OCI-LY7 (cell line): ENCODE measurements around the gene SLC19A1. TPM values are rescaled to one million over a fixed set of nuclear protein-coding genes. Genes with fewer than 3 reads are reported as not detected.

Experiments used
- BruUV-seq: library from RNA; stranded (reverse); fragments of 400-500 nt; replicated peaks from 2 replicates; lab custom pipeline; 2021; lab: Mats Ljungman, UMichigan
- CTCF ChIA-PET: fragments of 300-600 bp; sonication (Branson Sonifier 250); formaldehyde crosslinking; loops from one replicate; lab custom pipeline; 2022; ENCODE audit warnings: antibody characterized with exemption; ENCODE audit not compliant: unreplicated experiment; lab: Charles Lee
- POLR2A ChIA-PET: fragments of 300-600 bp; sonication (Branson Sonifier 250); formaldehyde crosslinking; loops from one replicate; lab custom pipeline; 2022; ENCODE audit warnings: antibody characterized with exemption; lab: Charles Lee
- DNase-seq: peaks from one replicate; pipeline ENCODE4 v3.0.0-alpha.2; 2015; ENCODE audit warnings: low spot score
- H2AFZ ChIP-seq: fragments of 200-600 bp; sonication (generic), shearing (Covaris generic); 2 replicates; pipeline ENCODE4 v1.6.1; 2014; ENCODE audit warnings: mild to moderate bottlenecking, antibody characterized with exemption, low read length, moderate library complexity
- H3K27ac ChIP-seq: fragments of 200-600 bp; sonication (generic); 2 replicates; pipeline ENCODE4 v1.5.1; 2014; ENCODE audit warnings: mixed run types, low read depth, mild to moderate bottlenecking, moderate library complexity, low read length, inconsistent platforms; ENCODE audit not compliant: poor library complexity, severe bottlenecking
- H3K36me3 ChIP-seq: fragments of 200-600 bp; sonication (generic); 2 replicates; pipeline ENCODE4 v1.6.1; 2014; ENCODE audit warnings: mild to moderate bottlenecking, antibody characterized with exemption, low read length, moderate library complexity, mixed read lengths; ENCODE audit not compliant: insufficient read depth
- H3K4me1 ChIP-seq: fragments of 200-600 bp; sonication (generic); 2 replicates; pipeline ENCODE4 v1.5.1; 2014; ENCODE audit warnings: mild to moderate bottlenecking, low read length; ENCODE audit not compliant: insufficient read depth, poor library complexity, severe bottlenecking
- H3K4me2 ChIP-seq: fragments of 200-600 bp; sonication (generic); 2 replicates; pipeline ENCODE4 v1.6.1; 2014; ENCODE audit warnings: mild to moderate bottlenecking, low read length
- H3K4me3 ChIP-seq: fragments of 200-600 bp; sonication (generic); 2 replicates; pipeline ENCODE4 v1.5.1; 2014; ENCODE audit warnings: mild to moderate bottlenecking, low read depth, low read length; ENCODE audit not compliant: poor library complexity, severe bottlenecking
- H3K79me2 ChIP-seq: fragments of 200-600 bp; sonication (generic); 2 replicates; pipeline ENCODE4 v1.6.1; 2016; ENCODE audit warnings: low read depth, mild to moderate bottlenecking, low read length, moderate library complexity, mixed read lengths; ENCODE audit not compliant: insufficient read depth
- H3K9me2 ChIP-seq: fragments of 200-600 bp; sonication (generic); 2 replicates; pipeline ENCODE4 v1.6.1; 2016; ENCODE audit warnings: mild to moderate bottlenecking, low read length, mixed read lengths; ENCODE audit not compliant: insufficient read depth
- H3K9me3 ChIP-seq: fragments of 200-600 bp; sonication (generic); 2 replicates; pipeline ENCODE4 v1.6.1; 2014; ENCODE audit warnings: mild to moderate bottlenecking, mixed run types, low read length, mixed read lengths
- H4K20me1 ChIP-seq: fragments of 200-600 bp; sonication (generic); 2 replicates; pipeline ENCODE4 v1.6.1; 2014; ENCODE audit warnings: mild to moderate bottlenecking, antibody characterized with exemption, low read length, moderate library complexity, mixed read lengths; ENCODE audit not compliant: insufficient read depth
- CTCF ChIP-seq: fragments of 200-600 bp; sonication (generic); conservative IDR thresholded peaks from 2 replicates; pipeline ENCODE4 v1.5.1; 2014; ENCODE audit warnings: mild to moderate bottlenecking, antibody characterized with exemption, low read length, moderate library complexity, mixed read lengths
- EZH2phosphoT487 ChIP-seq: fragments of 200-600 bp; sonication (generic); IDR thresholded peaks from 2 replicates; pipeline ENCODE4 v1.6.1; 2018; ENCODE audit warnings: low read depth, borderline replicate concordance, mild to moderate bottlenecking, mixed run types, antibody characterized with exemption, low read length, moderate library complexity, mixed read lengths
- intact Hi-C: fragments of 100-400 bp; cut with micrococcal nuclease; formaldehyde crosslinking; loops from one replicate; pipeline ENCODE4 v1.10.0; 2022; ENCODE audit not compliant: unreplicated experiment
- total RNA-seq, 2 experiments: library from RNA; depleted of rRNA in 1 of 2; stranded (reverse); fragments of >200 nt in 1 of 2; shearing (Covaris generic) in 1 of 2; gene quantifications; 2 replicates each; pipeline ENCODE4 v1.2.3, GENCODE V29; 2014 to 2022

SLC19A1 gene
- total RNA-seq, 2 experiments from 2014 or later, result 17.9 to 41.2 TPM

GRCh38 chr21:45461806-45462341 is 80.4 kb downstream of the SLC19A1 start:
- Histone ChIP-seq H4K20me1 (no peaks in the 10 kb centered on the region), H3K4me3 (no peak overlapping the region), H3K4me2 (no peak overlapping the region), H2AFZ (no peak overlapping the region), H3K9me3 (no peaks in the 10 kb centered on the region), H3K4me1 (no peaks in the 10 kb centered on the region), H3K79me2 (no peaks in the 10 kb centered on the region), H3K27ac (no peak overlapping the region), H3K36me3 (no peaks in the 10 kb centered on the region), H3K9me2 (no peaks in the 10 kb centered on the region)
- TF ChIP-seq EZH2phosphoT487 (no peak), CTCF (no peak)
- ChIA-PET CTCF (no interaction called here), POLR2A (no interaction called here)
- intact Hi-C loops, result no loop called here
- BruUV-seq, result no TSS peak
- no peak for DNase-seq

DNA sequence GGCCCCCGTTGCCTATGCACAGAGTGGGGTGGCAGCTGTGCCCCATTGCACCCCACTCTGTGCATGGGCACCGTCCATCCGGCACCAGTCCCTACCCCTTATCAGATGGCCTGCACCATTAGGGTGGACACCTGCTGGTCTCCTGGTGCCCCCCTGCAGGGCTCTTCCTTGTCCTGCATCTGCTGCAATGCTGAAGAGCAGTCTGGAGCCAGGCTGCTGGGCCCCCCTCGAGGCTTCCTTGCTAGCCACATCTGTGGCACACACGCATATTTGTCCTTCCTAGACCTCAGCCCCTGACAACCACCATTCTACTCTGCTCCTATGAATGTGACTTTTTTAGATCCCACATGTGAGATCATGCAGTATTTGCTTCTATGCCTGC is 80.9 kb downstream of the SLC19A1 start:
- intact Hi-C loops, result no loop called here
- TF ChIP-seq CTCF, result no peak
- no peak for TF ChIP-seq EZH2phosphoT487
- Histone ChIP-seq H3K9me2 (no peaks in the 10 kb centered on the region), H3K4me3 (no peak overlapping the region), H3K9me3 (no peaks in the 10 kb centered on the region), H3K27ac (no peak overlapping the region), H4K20me1 (no peaks in the 10 kb centered on the region), H3K36me3 (no peaks in the 10 kb centered on the region), H3K79me2 (no peaks in the 10 kb centered on the region), H2AFZ (no peak overlapping the region), H3K4me1 (no peaks in the 10 kb centered on the region), H3K4me2 (no peak overlapping the region)
- BruUV-seq, result no TSS peak
- DNase-seq, result no peak
- POLR2A ChIA-PET, result no interaction called here
- CTCF ChIA-PET, result no interaction called here

GRCh38 chr21:45460611-45461368 is 81.5 kb downstream of the SLC19A1 start:
- H3K79me2 ChIP-seq, result no peaks in the 10 kb centered on the region
- H3K4me2 ChIP-seq, result no peak overlapping the region
- H3K4me3 ChIP-seq, result no peak overlapping the region
- no peak for DNase-seq
- CTCF ChIA-PET, result no interaction called here
- no peaks in the 10 kb centered on the region for H3K4me1 ChIP-seq
- no peaks in the 10 kb centered on the region for H3K9me2 ChIP-seq
- POLR2A ChIA-PET, result no interaction called here
- no TSS peak for BruUV-seq
- no peaks in the 10 kb centered on the region for H3K9me3 ChIP-seq
- intact Hi-C loops, result no loop called here
- H3K36me3 ChIP-seq, result no peaks in the 10 kb centered on the region
- no peak overlapping the region for H3K27ac ChIP-seq
- no peaks in the 10 kb centered on the region for H4K20me1 ChIP-seq
- TF ChIP-seq EZH2phosphoT487 (no peak), CTCF (no peak)
- no peak overlapping the region for H2AFZ ChIP-seq
